T47D (cell line): ENCODE results near the gene PHF19.

Source experiments
- DNase-seq, 2 experiments: peaks; one replicate each; pipeline versions ENCODE4 v3.0.0 to v3.0.0-alpha.2; 2011 to 2012; ENCODE audit warnings: low read depth in 1 of 2, low spot score in 1 of 2
- JUND ChIP-seq: IDR thresholded peaks from 2 replicates; pipeline ENCODE4 v1.6.1; 2012; ENCODE audit warnings: low read depth
- in situ Hi-C: cut with HindIII; loops from 2 replicates; pipeline ENCODE4 v1.10.0; 2016; ENCODE audit warnings: low sequenced_read_pairs, low pct_unique_long_range_greater_than_20kb

PHF19 gene

DNA sequence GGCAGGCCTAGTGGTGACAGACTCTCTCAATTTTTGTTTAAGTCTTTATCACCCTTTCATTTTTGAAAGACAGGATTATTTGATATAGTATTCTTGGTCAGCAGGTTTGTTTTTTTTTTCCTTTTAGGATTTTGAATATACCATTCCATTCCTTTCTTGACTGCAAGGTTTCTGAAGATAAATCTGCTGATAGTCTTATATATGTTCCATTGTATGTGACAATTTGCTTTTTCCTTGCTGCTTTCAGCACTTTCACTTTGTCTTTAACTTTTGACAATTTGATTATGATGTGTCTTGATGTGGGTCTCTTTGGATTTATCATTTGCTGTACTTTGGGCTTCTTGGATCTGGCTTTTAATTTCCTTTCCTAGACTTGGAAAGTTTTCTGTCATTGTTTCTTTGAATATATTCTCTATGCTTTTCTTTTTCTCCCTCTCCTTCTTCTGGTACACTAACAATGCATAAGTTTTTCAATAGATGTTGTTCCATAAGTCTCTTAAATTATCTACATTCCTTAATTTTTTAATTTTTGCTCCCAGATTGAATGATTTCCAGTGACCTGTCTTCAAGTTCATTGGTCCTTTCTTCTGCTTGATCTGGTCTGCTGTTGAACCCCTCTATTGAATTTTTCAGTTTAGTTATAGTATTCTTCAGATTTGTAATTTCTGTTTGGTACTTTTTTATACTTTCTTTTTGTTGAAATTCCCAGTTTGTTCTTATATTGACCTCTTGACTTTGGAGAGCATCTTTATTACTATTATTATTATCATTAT is 69.2 kb downstream of the PHF19 start:
- in situ Hi-C loops: no loop called here
- TF ChIP-seq JUND: no peak
- no peak for DNase-seq
